ENCODE measurements around the gene OXA1L.

- TF ChIP-seq, protein P1, sequence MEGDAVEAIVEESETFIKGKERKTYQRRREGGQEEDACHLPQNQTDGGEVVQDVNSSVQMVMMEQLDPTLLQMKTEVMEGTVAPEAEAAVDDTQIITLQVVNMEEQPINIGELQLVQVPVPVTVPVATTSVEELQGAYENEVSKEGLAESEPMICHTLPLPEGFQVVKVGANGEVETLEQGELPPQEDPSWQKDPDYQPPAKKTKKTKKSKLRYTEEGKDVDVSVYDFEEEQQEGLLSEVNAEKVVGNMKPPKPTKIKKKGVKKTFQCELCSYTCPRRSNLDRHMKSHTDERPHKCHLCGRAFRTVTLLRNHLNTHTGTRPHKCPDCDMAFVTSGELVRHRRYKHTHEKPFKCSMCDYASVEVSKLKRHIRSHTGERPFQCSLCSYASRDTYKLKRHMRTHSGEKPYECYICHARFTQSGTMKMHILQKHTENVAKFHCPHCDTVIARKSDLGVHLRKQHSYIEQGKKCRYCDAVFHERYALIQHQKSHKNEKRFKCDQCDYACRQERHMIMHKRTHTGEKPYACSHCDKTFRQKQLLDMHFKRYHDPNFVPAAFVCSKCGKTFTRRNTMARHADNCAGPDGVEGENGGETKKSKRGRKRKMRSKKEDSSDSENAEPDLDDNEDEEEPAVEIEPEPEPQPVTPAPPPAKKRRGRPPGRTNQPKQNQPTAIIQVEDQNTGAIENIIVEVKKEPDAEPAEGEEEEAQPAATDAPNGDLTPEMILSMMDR (IDR thresholded peaks at IDR 0.05; ENCODE audit: poor library complexity, severe bottlenecking) = no peak
- no peak for TF ChIP-seq POLR2AphosphoS5 (IDR thresholded peaks at IDR 0.05)
- no peak for TF ChIP-seq TAF1 (IDR thresholded peaks at IDR 0.05; ENCODE audit: low read depth)
Observed at GRCh38 chr14:22753586-22753985, 12.9 kb upstream of the OXA1L start.
